Common myeloid progenitor, CD34-positive (primary cell): ENCODE measurements around the gene ACTN1.

Source experiments
- CTCF ChIA-PET: fragments of 350-600 bp; sonication (Branson Sonifier 250); formaldehyde crosslinking; loops from one replicate; lab custom pipeline; 2021; ENCODE audit warnings: antibody characterized with exemption; lab: Charles Lee
- POLR2A ChIA-PET: fragments of 350-600 bp; sonication (Branson Sonifier 250); formaldehyde crosslinking; loops from one replicate; lab custom pipeline; 2021; ENCODE audit warnings: antibody characterized with exemption; lab: Charles Lee
- DNase-seq, 3 donors: peaks; one replicate each; pipeline versions ENCODE4 v3.0.0 to v3.0.0-alpha.2; 2013
- H3K27ac ChIP-seq, 2 experiments: 1 replicate in 1 of 2; 2 replicates in 1 of 2; pipeline ENCODE4 v1.7.0; 2013; ENCODE audit warnings: inconsistent platforms in 2 of 2, low read length in 2 of 2, mild to moderate bottlenecking in 2 of 2, low read depth in 1 of 2, moderate library complexity in 1 of 2; ENCODE audit not compliant: severe bottlenecking in 2 of 2, insufficient read depth in 1 of 2, poor library complexity in 1 of 2
- H3K27me3 ChIP-seq, 5 experiments: replicated peaks in 2 of 5; 1 replicate in 3 of 5; 2 replicates in 2 of 5; pipeline versions ENCODE4 v1.6.1 to v1.7.0; 2013; ENCODE audit warnings: low read length in 4 of 5, mild to moderate bottlenecking in 2 of 5, moderate library complexity in 2 of 5, inconsistent platforms in 1 of 5; ENCODE audit not compliant: insufficient read depth in 5 of 5, control insufficient read depth in 4 of 5
- H3K36me3 ChIP-seq, 4 experiments: 1 replicate in 2 of 4; 2 replicates in 2 of 4; pipeline versions ENCODE4 v1.6.1 to v1.7.0; 2013; ENCODE audit warnings: low read length in 3 of 4, control low read depth in 1 of 4, mild to moderate bottlenecking in 1 of 4; ENCODE audit not compliant: control insufficient read depth in 4 of 4, insufficient read depth in 4 of 4
- H3K4me1 ChIP-seq, 4 experiments: 1 replicate in 3 of 4; 2 replicates in 1 of 4; pipeline versions ENCODE4 v1.6.1 to v1.7.1; 2013; ENCODE audit warnings: low read length in 3 of 4, mild to moderate bottlenecking in 3 of 4, control low read depth in 1 of 4, inconsistent platforms in 1 of 4, moderate library complexity in 1 of 4; ENCODE audit not compliant: control insufficient read depth in 4 of 4, insufficient read depth in 4 of 4; ENCODE audit errors: control extremely low read depth in 1 of 4
- H3K4me3 ChIP-seq, 7 experiments: 1 replicate in 4 of 7; 2 replicates in 3 of 7; pipeline versions ENCODE4 v1.5.1 to v1.7.0; 2013; ENCODE audit warnings: mild to moderate bottlenecking in 7 of 7, low read length in 6 of 7, moderate library complexity in 6 of 7, inconsistent platforms in 2 of 7, low read depth in 2 of 7, control low read depth in 1 of 7; ENCODE audit not compliant: insufficient read depth in 4 of 7, control insufficient read depth in 1 of 7; ENCODE audit errors: extremely low read depth in 1 of 7
- H3K9me3 ChIP-seq, 5 experiments: 1 replicate in 4 of 5; 2 replicates in 1 of 5; pipeline versions ENCODE4 v1.6.1 to v1.7.1; 2013; ENCODE audit warnings: low read length in 4 of 5, mild to moderate bottlenecking in 2 of 5, inconsistent platforms in 1 of 5, low read depth in 1 of 5, moderate library complexity in 1 of 5; ENCODE audit not compliant: control insufficient read depth in 4 of 5, insufficient read depth in 2 of 5; ENCODE audit errors: control extremely low read depth in 1 of 5
- WGBS: methylation state at CpG from one replicate; pipeline ENCODE4 v1.1.5; 2013; ENCODE audit not compliant: insufficient coverage; 5-methylcytosine and 5-hydroxymethylcytosine counted together

ACTN1 gene

DNA sequence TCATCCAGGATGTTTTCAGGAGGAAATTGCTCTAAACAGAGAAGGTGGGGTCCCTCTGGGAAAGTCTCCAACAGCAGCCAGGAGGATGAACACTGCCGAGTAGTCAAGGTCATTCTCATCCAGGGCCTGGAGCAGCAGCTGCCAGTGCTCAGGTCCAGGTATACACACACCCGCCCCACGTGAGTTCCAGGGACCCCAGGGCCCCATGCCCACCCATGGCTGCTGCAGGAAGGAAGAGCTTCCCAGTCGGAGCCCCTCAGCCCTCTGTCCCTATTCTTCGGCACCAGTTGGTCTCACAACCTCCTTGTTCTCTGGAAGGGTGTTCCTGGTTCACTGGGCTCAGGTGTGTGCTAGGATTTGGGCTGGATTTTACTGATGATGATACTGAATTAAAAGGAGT is 72.7 kb downstream of the ACTN1 start:
- ChIA-PET CTCF (interaction anchor here (1.5 to 2.1 kb wide), 2 partner anchors 202 kb away, joined by 4 to 8 read pairs; no protein-coding TSS in a partner anchor), POLR2A (no interaction called here)
- H3K4me3 ChIP-seq, result no peak overlapping the region
- no peaks in the 10 kb centered on the region for H3K9me3 ChIP-seq
- H3K27ac ChIP-seq, result no peak overlapping the region
- peaks cover 0 to 6% (median 0%) of the 10 kb centered on the region in 4 experiments for H3K4me1 ChIP-seq
- no peaks in the 10 kb centered on the region for H3K27me3 ChIP-seq
- H3K36me3 ChIP-seq, result peaks cover 3 to 77% (median 41%) of the 10 kb centered on the region in 4 experiments
- DNase-seq, result no peak
- 93% methylated on average over 5 of the region's 5 CpGs for WGBS

DNA sequence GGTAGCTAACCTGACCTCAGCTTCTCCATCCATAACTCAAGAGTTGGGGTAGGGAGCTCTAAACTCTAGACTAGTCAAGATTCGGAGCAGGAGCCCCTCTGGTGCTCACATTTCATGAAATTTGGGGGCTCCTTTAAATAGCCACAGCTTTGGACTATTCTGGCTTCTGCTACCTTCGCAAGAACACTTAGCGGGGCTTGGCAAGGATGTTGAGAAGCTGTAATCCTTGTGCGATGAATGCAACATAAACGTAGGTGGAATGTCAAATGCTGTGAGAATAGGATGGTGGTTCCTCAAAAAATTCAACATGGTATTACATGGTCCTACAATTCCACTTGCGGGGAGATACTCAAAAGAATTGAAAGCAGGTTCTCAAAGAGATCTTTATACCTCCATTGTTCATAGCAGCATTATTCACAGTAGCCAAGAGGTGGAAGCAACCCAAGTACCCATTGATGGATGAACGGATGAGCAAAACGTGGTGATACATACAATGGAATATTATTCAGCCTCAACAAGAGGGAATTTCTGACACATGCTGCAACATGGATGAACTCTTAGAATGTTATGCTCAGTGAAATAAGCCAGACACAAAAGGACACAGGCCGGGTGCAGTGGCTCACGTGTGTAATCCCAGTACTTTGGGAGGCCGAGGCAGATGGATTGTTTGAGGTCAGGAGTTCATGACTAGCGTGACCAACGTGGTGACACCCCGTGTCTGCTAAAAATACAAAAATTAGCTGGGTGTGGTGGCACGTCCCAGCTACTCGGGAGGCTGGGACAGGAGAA is 73.8 kb downstream of the ACTN1 start:
- no peak for DNase-seq
- H3K4me3 ChIP-seq, result no peak overlapping the region
- H3K27me3 ChIP-seq, result no peaks in the 10 kb centered on the region
- ChIA-PET POLR2A (no interaction called here), CTCF (interaction anchor here (0.8 to 2.1 kb wide), 4 partner anchors 9 to 203 kb away, joined by 3 to 8 read pairs (median 4); no protein-coding TSS in a partner anchor)
- H3K27ac ChIP-seq, result no peak overlapping the region
- H3K9me3 ChIP-seq, result no peaks in the 10 kb centered on the region
- WGBS, result 95% methylated on average over 12 of the region's 16 CpGs
- H3K4me1 ChIP-seq, result peaks cover 0 to 13% (median 7%) of the 10 kb centered on the region in 4 experiments
- peaks cover 3 to 74% (median 43%) of the 10 kb centered on the region in 4 experiments for H3K36me3 ChIP-seq

- peaks cover 0 to 43% (median 35%) of the 10 kb centered on the region in 4 experiments for H3K4me1 ChIP-seq
- WGBS, result 98% methylated on average over 14 of the region's 14 CpGs
- CTCF ChIA-PET, result interaction anchor here (1.0 to 1.4 kb wide), 2 partner anchors 9 to 77 kb away, joined by 3 to 6 read pairs; partner anchors contain the start of gene ACTN1
- POLR2A ChIA-PET, result no interaction called here
- no peaks in the 10 kb centered on the region for H3K9me3 ChIP-seq
- peaks cover 0 to 48% (median 26%) of the 10 kb centered on the region in 4 experiments for H3K36me3 ChIP-seq
- H3K27ac ChIP-seq, result no peak overlapping the region
- no peak for DNase-seq
- no peaks in the 10 kb centered on the region for H3K27me3 ChIP-seq
- no peak overlapping the region for H3K4me3 ChIP-seq
Measured at GRCh38 chr14:68902357-68902756, 76.7 kb downstream of the ACTN1 start.

DNA sequence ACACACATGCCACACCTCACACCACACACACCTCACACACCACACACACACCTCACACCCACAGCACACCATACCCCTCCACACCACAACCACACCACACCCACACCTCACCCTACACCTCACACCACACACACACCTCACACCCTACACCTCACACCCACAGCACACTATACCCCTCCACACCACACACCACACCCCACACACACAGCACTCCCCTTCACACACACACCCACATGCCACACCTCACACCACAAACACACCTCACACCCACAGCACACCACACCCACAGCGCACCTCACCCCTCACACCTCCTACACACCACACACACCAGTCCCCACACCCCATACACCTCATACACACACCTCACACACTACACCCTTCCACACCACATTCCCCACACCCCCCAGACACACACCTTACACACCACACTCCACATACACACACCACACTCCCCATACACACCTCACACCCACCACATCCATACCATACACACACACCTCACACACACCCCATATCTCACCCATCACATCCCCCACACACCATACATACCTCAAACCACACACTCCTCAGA is 80.0 kb downstream of the ACTN1 start:
- ChIA-PET CTCF (interaction anchor here (1.6 to 2.5 kb wide), 2 partner anchors 11 kb away, joined by 5 to 9 read pairs; no protein-coding TSS in a partner anchor), POLR2A (no interaction called here)
- Histone ChIP-seq H3K4me1 (peaks cover 0 to 47% (median 36%) of the 10 kb centered on the region in 4 experiments), H3K4me3 (no peak overlapping the region), H3K36me3 (peaks cover 0 to 52% (median 17%) of the 10 kb centered on the region in 4 experiments), H3K27ac (peak overlapping the region in 1 of 2 experiments; percentile 30), H3K27me3 (no peaks in the 10 kb centered on the region), H3K9me3 (no peaks in the 10 kb centered on the region)
- WGBS, result 100% methylated on average over 1 of the region's 1 CpG
- DNase-seq, result peak in 2 of 3 donors; percentile 33 to 35

- H3K27ac ChIP-seq, result peak overlapping the region in 1 of 2 experiments; percentile 22
- DNase-seq, result peak in 2 of 3 donors; percentile 34 to 43
- H3K4me1 ChIP-seq, result peaks cover 0 to 47% (median 36%) of the 10 kb centered on the region in 4 experiments
- H3K9me3 ChIP-seq, result no peaks in the 10 kb centered on the region
- H3K36me3 ChIP-seq, result peaks cover 0 to 52% (median 20%) of the 10 kb centered on the region in 4 experiments
- ChIA-PET CTCF (interaction anchor here (0.8 to 2.5 kb wide), 6 partner anchors 11 to 209 kb away, joined by 3 to 10 read pairs (median 6); no protein-coding TSS in a partner anchor), POLR2A (no interaction called here)
- no peak overlapping the region for H3K4me3 ChIP-seq
- H3K27me3 ChIP-seq, result no peaks in the 10 kb centered on the region
- WGBS, result 65% methylated on average over 4 of the region's 13 CpGs
Measured at GRCh38 chr14:68898248-68899032, 80.7 kb downstream of the ACTN1 start.

GRCh38 chr14:68897559-68898155 is 81.4 kb downstream of the ACTN1 start:
- Histone ChIP-seq H3K4me1 (peaks cover 0 to 47% (median 36%) of the 10 kb centered on the region in 4 experiments), H3K36me3 (peaks cover 0 to 58% (median 27%) of the 10 kb centered on the region in 4 experiments), H3K27me3 (no peaks in the 10 kb centered on the region), H3K27ac (peak overlapping the region in 1 of 2 experiments; percentile 22), H3K4me3 (peak overlapping the region in 1 of 7 experiments; percentile 0), H3K9me3 (no peaks in the 10 kb centered on the region)
- ChIA-PET POLR2A (interaction anchor here (0.5 kb wide), 1 partner anchor 12 kb away, joined by 3 read pairs; no protein-coding TSS in a partner anchor), CTCF (interaction anchor here (0.8 to 2.5 kb wide), 8 partner anchors 12 to 210 kb away, joined by 3 to 10 read pairs (median 4); no protein-coding TSS in a partner anchor)
- WGBS, result 34% methylated on average over 7 of the region's 9 CpGs
- peak; percentile 22 to 82 (median 78) for DNase-seq
